Mesenchymal stem cell (in vitro differentiated cells and primary cell): ENCODE data around the gene PKNOX2.

Experiments used
- DNase-seq: peaks from one replicate; pipeline ENCODE4 v3.0.0-alpha.2; 2013
- H2AFZ ChIP-seq: one replicate; pipeline ENCODE4 v1.6.1; 2013; ENCODE audit warnings: low read depth, mild to moderate bottlenecking, control low read depth, inconsistent platforms, low read length, moderate library complexity
- H2AK5ac ChIP-seq: 2 replicates; pipeline ENCODE4 v1.6.1; 2013; ENCODE audit warnings: low read length, moderate library complexity, mild to moderate bottlenecking, inconsistent platforms; ENCODE audit not compliant: severe bottlenecking
- H2BK120ac ChIP-seq: one replicate; pipeline ENCODE4 v1.6.1; 2013; ENCODE audit warnings: low read depth, mild to moderate bottlenecking, inconsistent platforms, low read length, moderate library complexity
- H2BK12ac ChIP-seq, 2 experiments: one replicate each; pipeline ENCODE4 v1.6.1; 2013; ENCODE audit warnings: inconsistent platforms in 2 of 2, low read length in 2 of 2, mild to moderate bottlenecking in 2 of 2, moderate library complexity in 2 of 2, control low read depth in 1 of 2
- H2BK15ac ChIP-seq: one replicate; pipeline ENCODE4 v1.6.1; 2013; ENCODE audit warnings: mild to moderate bottlenecking, low read depth, inconsistent platforms; ENCODE audit not compliant: poor library complexity, severe bottlenecking
- H2BK5ac ChIP-seq: 2 replicates; pipeline ENCODE4 v1.6.1; 2013; ENCODE audit warnings: low read depth, mild to moderate bottlenecking, low read length, control low read depth, inconsistent platforms; ENCODE audit not compliant: poor library complexity, severe bottlenecking
- H3K14ac ChIP-seq, 2 experiments: one replicate each; pipeline ENCODE4 v1.6.1; 2013; ENCODE audit warnings: inconsistent platforms in 2 of 2, low read length in 2 of 2, control low read depth in 1 of 2, mild to moderate bottlenecking in 1 of 2, moderate library complexity in 1 of 2
- H3K18ac ChIP-seq, 2 experiments: one replicate each; pipeline ENCODE4 v1.6.1; 2013; ENCODE audit warnings: inconsistent platforms in 2 of 2, low read length in 2 of 2, control low read depth in 1 of 2, low read depth in 1 of 2, mild to moderate bottlenecking in 1 of 2
- H3K23ac ChIP-seq, 2 experiments: one replicate each; pipeline ENCODE4 v1.6.1; 2013; ENCODE audit warnings: inconsistent platforms in 2 of 2, low read length in 2 of 2, mild to moderate bottlenecking in 2 of 2, moderate library complexity in 2 of 2, control low read depth in 1 of 2
- H3K27ac ChIP-seq: 2 replicates; pipeline ENCODE4 v1.5.1; 2013; ENCODE audit warnings: mild to moderate bottlenecking, moderate library complexity, low read length, control low read depth, inconsistent platforms; ENCODE audit not compliant: poor library complexity, severe bottlenecking
- H3K27me3 ChIP-seq, 2 experiments: 2 replicates each; pipeline versions ENCODE4 v1.6.1 to v1.7.0; 2013; ENCODE audit warnings: low read length in 2 of 2, mild to moderate bottlenecking in 2 of 2, moderate library complexity in 2 of 2, control low read depth in 1 of 2, inconsistent platforms in 1 of 2; ENCODE audit not compliant: control insufficient read depth in 1 of 2, insufficient read depth in 1 of 2
- H3K36me3 ChIP-seq, 2 experiments: 2 replicates each; pipeline versions ENCODE4 v1.6.1 to v1.7.0; 2013; ENCODE audit warnings: low read length in 2 of 2, control low read depth in 1 of 2, inconsistent platforms in 1 of 2, low read depth in 1 of 2, mild to moderate bottlenecking in 1 of 2; ENCODE audit not compliant: insufficient read depth in 2 of 2, control insufficient read depth in 1 of 2
- H3K4ac ChIP-seq, 2 experiments: one replicate each; pipeline ENCODE4 v1.6.1; 2013; ENCODE audit warnings: inconsistent platforms in 2 of 2, low read length in 2 of 2, mild to moderate bottlenecking in 2 of 2, moderate library complexity in 2 of 2, control low read depth in 1 of 2, low read depth in 1 of 2
- H3K4me1 ChIP-seq: 2 replicates; pipeline ENCODE4 v1.6.1; 2013; ENCODE audit warnings: low read depth, low read length, control low read depth; ENCODE audit not compliant: control insufficient read depth, insufficient read depth
- H3K4me2 ChIP-seq: 2 replicates; pipeline ENCODE4 v1.6.1; 2013; ENCODE audit warnings: low read length, mild to moderate bottlenecking, inconsistent platforms; ENCODE audit not compliant: poor library complexity, severe bottlenecking
- H3K4me3 ChIP-seq, 2 experiments: 2 replicates each; pipeline versions ENCODE4 v1.5.1 to v1.7.0; 2013; ENCODE audit warnings: low read length in 2 of 2, mild to moderate bottlenecking in 2 of 2, control low read depth in 1 of 2, low read depth in 1 of 2; ENCODE audit not compliant: insufficient read depth in 1 of 2
- H3K79me1 ChIP-seq: replicated peaks from 2 replicates; pipeline ENCODE4 v1.6.1; 2013; ENCODE audit warnings: mild to moderate bottlenecking, control low read depth, low read length, inconsistent platforms; ENCODE audit not compliant: poor library complexity, severe bottlenecking
- H3K9ac ChIP-seq: 2 replicates; pipeline ENCODE4 v1.7.0; 2013; ENCODE audit warnings: mild to moderate bottlenecking, low read length, moderate library complexity
- H3K9me3 ChIP-seq: 2 replicates; pipeline ENCODE4 v1.7.0; 2013; ENCODE audit warnings: mild to moderate bottlenecking, low read length; ENCODE audit not compliant: control insufficient read depth
- H4K8ac ChIP-seq: one replicate; pipeline ENCODE4 v1.6.1; 2013; ENCODE audit warnings: inconsistent platforms, mild to moderate bottlenecking, low read length, moderate library complexity
- H4K91ac ChIP-seq: one replicate; pipeline ENCODE4 v1.6.1; 2013; ENCODE audit warnings: mild to moderate bottlenecking, low read length, inconsistent platforms
- WGBS: methylation state at CpG from one replicate; pipeline ENCODE4 v1.1.7; 2013; ENCODE audit warnings: mixed read lengths; 5-methylcytosine and 5-hydroxymethylcytosine counted together

The PKNOX2 gene

GRCh38 chr11:125452125-125452470 is 287.5 kb downstream of the PKNOX2 start:
- H2BK5ac ChIP-seq, result no peak overlapping the region
- no peaks in the 10 kb centered on the region for H3K79me1 ChIP-seq
- no peak overlapping the region for H2AK5ac ChIP-seq
- peaks cover 6 to 31% of the 10 kb centered on the region in 2 experiments for H3K36me3 ChIP-seq
- H4K91ac ChIP-seq, result no peak overlapping the region
- peak overlapping the region; percentile 37 to 61 for H3K18ac ChIP-seq
- no peaks in the 10 kb centered on the region for H3K9me3 ChIP-seq
- H3K4me1 ChIP-seq, result peaks cover 8% of the 10 kb centered on the region
- H3K4ac ChIP-seq, result peak overlapping the region in 1 of 2 experiments; percentile 17
- H3K23ac ChIP-seq, result no peak overlapping the region
- no peak for DNase-seq
- no peak overlapping the region for H2BK12ac ChIP-seq
- H2BK15ac ChIP-seq, result no peak overlapping the region
- no peak overlapping the region for H3K27ac ChIP-seq
- H3K9ac ChIP-seq, result no peak overlapping the region
- H3K27me3 ChIP-seq, result no peaks in the 10 kb centered on the region
- peak overlapping the region; percentile 10 for H4K8ac ChIP-seq
- no peak overlapping the region for H3K14ac ChIP-seq
- no peak overlapping the region for H2BK120ac ChIP-seq
- peak overlapping the region; percentile 15 for H2AFZ ChIP-seq
- no peak overlapping the region for H3K4me3 ChIP-seq
- WGBS, result 88% methylated on average over 7 of the region's 7 CpGs
- H3K4me2 ChIP-seq, result no peak overlapping the region

- H2BK5ac ChIP-seq, result no peak overlapping the region
- H3K4me2 ChIP-seq, result no peak overlapping the region
- no peak overlapping the region for H4K91ac ChIP-seq
- no peak overlapping the region for H3K4me3 ChIP-seq
- H2AK5ac ChIP-seq, result no peak overlapping the region
- no peak overlapping the region for H3K27ac ChIP-seq
- no peak overlapping the region for H2AFZ ChIP-seq
- no peak overlapping the region for H3K9ac ChIP-seq
- H3K14ac ChIP-seq, result no peak overlapping the region
- H3K9me3 ChIP-seq, result no peaks in the 10 kb centered on the region
- no peak overlapping the region for H3K18ac ChIP-seq
- WGBS, result 95% methylated on average over 6 of the region's 6 CpGs
- H2BK12ac ChIP-seq, result no peak overlapping the region
- H3K23ac ChIP-seq, result no peak overlapping the region
- peaks cover 6 to 29% of the 10 kb centered on the region in 2 experiments for H3K36me3 ChIP-seq
- no peaks in the 10 kb centered on the region for H3K79me1 ChIP-seq
- H4K8ac ChIP-seq, result no peak overlapping the region
- peaks cover 12% of the 10 kb centered on the region for H3K4me1 ChIP-seq
- no peak overlapping the region for H2BK120ac ChIP-seq
- H3K4ac ChIP-seq, result no peak overlapping the region
- H2BK15ac ChIP-seq, result no peak overlapping the region
- no peak for DNase-seq
- no peaks in the 10 kb centered on the region for H3K27me3 ChIP-seq
Measured at GRCh38 chr11:125454047-125454446, 289.5 kb downstream of the PKNOX2 start.

DNA sequence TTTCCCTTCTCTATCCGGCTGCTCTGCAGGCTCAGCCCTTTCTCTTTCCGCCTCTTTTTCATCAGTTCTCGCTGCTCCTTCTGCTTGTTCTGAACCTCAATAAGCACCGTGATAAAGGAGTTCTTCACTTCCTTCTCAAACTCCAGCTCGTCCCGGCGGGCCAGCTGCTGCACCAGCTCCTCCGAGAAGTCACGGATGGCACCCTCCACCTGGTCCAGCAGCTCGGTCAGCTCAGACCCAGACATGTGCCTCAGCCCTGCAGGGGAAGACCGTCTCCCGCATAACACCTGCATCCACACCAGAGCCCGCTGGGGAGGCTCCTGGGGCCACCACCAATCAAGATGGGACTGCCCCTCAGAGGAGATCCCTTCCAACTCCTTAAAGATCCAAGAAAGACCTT is 291.3 kb downstream of the PKNOX2 start:
- H3K79me1 ChIP-seq, result no peaks in the 10 kb centered on the region
- H3K9ac ChIP-seq, result no peak overlapping the region
- no peaks in the 10 kb centered on the region for H3K9me3 ChIP-seq
- peaks cover 12% of the 10 kb centered on the region for H3K4me1 ChIP-seq
- H4K8ac ChIP-seq, result no peak overlapping the region
- H3K27ac ChIP-seq, result no peak overlapping the region
- H2BK15ac ChIP-seq, result no peak overlapping the region
- peaks cover 9 to 36% of the 10 kb centered on the region in 2 experiments for H3K36me3 ChIP-seq
- no peak overlapping the region for H2BK120ac ChIP-seq
- no peak overlapping the region for H3K4ac ChIP-seq
- no peak overlapping the region for H2BK5ac ChIP-seq
- no peak overlapping the region for H2AK5ac ChIP-seq
- no peak overlapping the region for H3K4me2 ChIP-seq
- no peak overlapping the region for H4K91ac ChIP-seq
- H2AFZ ChIP-seq, result no peak overlapping the region
- H2BK12ac ChIP-seq, result no peak overlapping the region
- H3K23ac ChIP-seq, result no peak overlapping the region
- no peak overlapping the region for H3K18ac ChIP-seq
- H3K4me3 ChIP-seq, result no peak overlapping the region
- 89% methylated on average over 13 of the region's 13 CpGs for WGBS
- no peak for DNase-seq
- no peak overlapping the region for H3K14ac ChIP-seq
- H3K27me3 ChIP-seq, result no peaks in the 10 kb centered on the region

GRCh38 chr11:125457814-125458343 is 293.3 kb downstream of the PKNOX2 start:
- Histone ChIP-seq H3K79me1 (no peaks in the 10 kb centered on the region), H3K23ac (no peak overlapping the region), H3K4me3 (peak overlapping the region in 1 of 2 experiments; percentile 53), H2AK5ac (no peak overlapping the region), H2AFZ (no peak overlapping the region), H3K9ac (peak overlapping the region; percentile 82), H3K27me3 (no peaks in the 10 kb centered on the region), H2BK5ac (no peak overlapping the region), H3K36me3 (peaks cover 9 to 42% of the 10 kb centered on the region in 2 experiments), H3K14ac (no peak overlapping the region), H4K91ac (no peak overlapping the region), H3K4me1 (peaks cover 4% of the 10 kb centered on the region), H2BK120ac (no peak overlapping the region), H3K4ac (no peak overlapping the region), H2BK15ac (no peak overlapping the region), H2BK12ac (no peak overlapping the region), H3K4me2 (no peak overlapping the region), H3K18ac (no peak overlapping the region), H4K8ac (no peak overlapping the region), H3K27ac (no peak overlapping the region), H3K9me3 (no peaks in the 10 kb centered on the region)
- WGBS, result 78% methylated on average over 12 of the region's 12 CpGs
- no peak for DNase-seq
